CD4-positive, alpha-beta T cell (primary cell): Measurements from ENCODE around the gene P2RY14. TPM values are rescaled to one million over a fixed set of nuclear protein-coding genes. Genes with fewer than 3 reads are reported as not detected.

Source experiments
- ATAC-seq: fragments of 200-7000 bp; cut with Tn5 transposase; one replicate; pipeline ENCODE4 v1.10.0; 2022; ENCODE audit warnings: mild to moderate bottlenecking; ENCODE audit not compliant: poor library complexity
- CTCF ChIA-PET: fragments of 350-600 bp; sonication (Branson Sonifier 250); formaldehyde crosslinking; loops from one replicate; lab custom pipeline; 2021; ENCODE audit warnings: antibody characterized with exemption, inconsistent platforms; lab: Charles Lee
- POLR2A ChIA-PET: fragments of 350-600 bp; sonication (Branson Sonifier 250); formaldehyde crosslinking; loops from one replicate; lab custom pipeline; 2021; ENCODE audit warnings: antibody characterized with exemption, inconsistent platforms; lab: Charles Lee
- DNase-seq, 14 experiments: peaks; one replicate each; pipeline ENCODE4 v3.0.0-alpha.2; 2013 to 2020; ENCODE audit warnings: mixed read lengths in 2 of 14
- H3K27ac ChIP-seq, 2 donors: one replicate each; pipeline versions ENCODE4 v1.5.1 to v1.7.0; 2013; ENCODE audit warnings: low read length in 2 of 2, low read depth in 1 of 2, mild to moderate bottlenecking in 1 of 2
- H3K27me3 ChIP-seq, 2 experiments: 1 replicate in 1 of 2; 2 replicates in 1 of 2; pipeline versions ENCODE4 v1.6.1 to v1.7.0; 2013; ENCODE audit warnings: low read length in 2 of 2, control low read depth in 1 of 2, mild to moderate bottlenecking in 1 of 2, moderate library complexity in 1 of 2; ENCODE audit not compliant: insufficient read depth in 2 of 2, control insufficient read depth in 1 of 2
- H3K36me3 ChIP-seq: one replicate; pipeline ENCODE4 v1.6.1; 2013; ENCODE audit warnings: low read length, control low read depth; ENCODE audit not compliant: insufficient read depth
- H3K4me1 ChIP-seq: one replicate; pipeline ENCODE4 v1.6.1; 2013; ENCODE audit warnings: low read length, control low read depth; ENCODE audit not compliant: insufficient read depth
- H3K4me3 ChIP-seq: one replicate; pipeline ENCODE4 v1.5.1; 2013; ENCODE audit warnings: mild to moderate bottlenecking, low read length, moderate library complexity
- H3K9me3 ChIP-seq, 2 experiments: 1 replicate in 1 of 2; 2 replicates in 1 of 2; pipeline versions ENCODE4 v1.6.1 to v1.7.0; 2013; ENCODE audit warnings: low read length in 2 of 2, mild to moderate bottlenecking in 2 of 2, control low read depth in 1 of 2, moderate library complexity in 1 of 2; ENCODE audit not compliant: control insufficient read depth in 1 of 2, insufficient read depth in 1 of 2
- H3K27ac Mint-ChIP-seq: one replicate; pipeline ENCODE4 v1.8.0; 2020; ENCODE audit warnings: mixed read lengths
- H3K27me3 Mint-ChIP-seq: one replicate; pipeline ENCODE4 v1.8.0; 2021; ENCODE audit warnings: mixed read lengths
- H3K36me3 Mint-ChIP-seq: one replicate; pipeline ENCODE4 v1.8.0; 2021; ENCODE audit warnings: low read depth, mixed read lengths
- H3K4me1 Mint-ChIP-seq: one replicate; pipeline ENCODE4 v1.8.0; 2021; ENCODE audit warnings: low read depth, mixed read lengths
- H3K4me3 Mint-ChIP-seq: one replicate; pipeline ENCODE4 v1.8.0; 2020; ENCODE audit warnings: mild to moderate bottlenecking, mixed read lengths
- H3K9me3 Mint-ChIP-seq: one replicate; pipeline ENCODE4 v1.8.0; 2020; ENCODE audit warnings: mixed read lengths
- intact Hi-C, 2 experiments: fragments of 100-400 bp; cut with DNase I in 1 of 2; cut with micrococcal nuclease in 1 of 2; formaldehyde crosslinking; loops; one replicate each; pipeline versions ENCODE4 v1.15.1 to v1.9.0; 2023 to 2025; cut with DNase I, micrococcal nuclease
- total RNA-seq, 174 experiments: library from RNA in 2 of 174; stranded (reverse) in 2 of 174; gene quantifications; one replicate each; pipeline ENCODE4 v1.2.3 and lab custom pipeline; 2021 to 2026
- TF ChIP-seq, protein P1 (sequence below): fragments of 200-600 bp; IDR thresholded peaks from one replicate; pipeline ENCODE4 v1.8.0; 2022; ENCODE audit warnings: antibody characterized with exemption, mild to moderate bottlenecking

Gene P2RY14
- total RNA-seq, 2 experiments from 2014 or later: 0.22 TPM; not detected in 1

DNA sequence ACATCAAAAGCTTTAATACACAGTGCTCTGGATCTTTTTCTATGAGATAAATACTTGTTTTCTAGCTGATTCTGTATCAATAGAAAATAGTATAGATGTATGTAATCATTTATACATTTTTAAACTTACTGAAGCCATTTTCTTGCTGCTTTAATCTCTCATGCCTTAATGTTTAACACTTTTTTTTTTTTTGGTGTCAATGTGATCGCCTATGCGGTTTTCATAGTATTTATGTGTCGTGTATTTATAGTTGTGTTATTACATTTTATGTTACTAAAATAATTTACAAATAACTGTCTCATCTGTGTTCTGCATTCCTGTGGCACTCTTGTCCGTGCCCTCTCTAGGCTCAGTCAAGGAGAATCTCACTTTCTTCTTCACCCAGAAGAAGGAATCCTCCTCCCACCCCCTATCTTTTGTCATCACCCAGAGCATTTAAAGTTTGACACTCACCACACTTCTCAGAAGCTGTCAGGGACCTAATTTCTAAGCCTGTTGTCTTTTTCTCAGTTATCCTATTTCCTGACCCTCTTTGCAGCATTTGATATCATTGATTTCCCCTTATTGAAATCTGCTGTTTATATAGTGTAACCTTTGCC is 54.0 kb downstream of the P2RY14 start:
- Mint-ChIP-seq H3K36me3 (no peaks in the 10 kb centered on the region), H3K4me1 (peaks cover 28% of the 10 kb centered on the region), H3K27ac (no peak overlapping the region), H3K27me3 (no peaks in the 10 kb centered on the region), H3K9me3 (peaks cover 5% of the 10 kb centered on the region), H3K4me3 (no peak overlapping the region)
- CTCF ChIA-PET: interaction anchor here (1.0 to 1.3 kb wide), 3 partner anchors 19 to 68 kb away, joined by 3 to 4 read pairs (median 3); no protein-coding TSS in a partner anchor
- POLR2A ChIA-PET: no interaction called here
- Histone ChIP-seq H3K4me3 (no peak overlapping the region), H3K4me1 (peaks cover 28% of the 10 kb centered on the region), H3K27ac (no peak overlapping the region), H3K36me3 (no peaks in the 10 kb centered on the region), H3K27me3 (no peaks in the 10 kb centered on the region), H3K9me3 (peaks cover 0 to 8% of the 10 kb centered on the region in 2 experiments)
- ATAC-seq: no peak
- intact Hi-C loops: loop anchor here in 1 of 2 experiments (10.0 kb wide), 1 partner anchor 210 kb away; no protein-coding TSS in a partner anchor
- TF ChIP-seq, protein P1, sequence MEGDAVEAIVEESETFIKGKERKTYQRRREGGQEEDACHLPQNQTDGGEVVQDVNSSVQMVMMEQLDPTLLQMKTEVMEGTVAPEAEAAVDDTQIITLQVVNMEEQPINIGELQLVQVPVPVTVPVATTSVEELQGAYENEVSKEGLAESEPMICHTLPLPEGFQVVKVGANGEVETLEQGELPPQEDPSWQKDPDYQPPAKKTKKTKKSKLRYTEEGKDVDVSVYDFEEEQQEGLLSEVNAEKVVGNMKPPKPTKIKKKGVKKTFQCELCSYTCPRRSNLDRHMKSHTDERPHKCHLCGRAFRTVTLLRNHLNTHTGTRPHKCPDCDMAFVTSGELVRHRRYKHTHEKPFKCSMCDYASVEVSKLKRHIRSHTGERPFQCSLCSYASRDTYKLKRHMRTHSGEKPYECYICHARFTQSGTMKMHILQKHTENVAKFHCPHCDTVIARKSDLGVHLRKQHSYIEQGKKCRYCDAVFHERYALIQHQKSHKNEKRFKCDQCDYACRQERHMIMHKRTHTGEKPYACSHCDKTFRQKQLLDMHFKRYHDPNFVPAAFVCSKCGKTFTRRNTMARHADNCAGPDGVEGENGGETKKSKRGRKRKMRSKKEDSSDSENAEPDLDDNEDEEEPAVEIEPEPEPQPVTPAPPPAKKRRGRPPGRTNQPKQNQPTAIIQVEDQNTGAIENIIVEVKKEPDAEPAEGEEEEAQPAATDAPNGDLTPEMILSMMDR: no peak
- no peak for DNase-seq

DNA sequence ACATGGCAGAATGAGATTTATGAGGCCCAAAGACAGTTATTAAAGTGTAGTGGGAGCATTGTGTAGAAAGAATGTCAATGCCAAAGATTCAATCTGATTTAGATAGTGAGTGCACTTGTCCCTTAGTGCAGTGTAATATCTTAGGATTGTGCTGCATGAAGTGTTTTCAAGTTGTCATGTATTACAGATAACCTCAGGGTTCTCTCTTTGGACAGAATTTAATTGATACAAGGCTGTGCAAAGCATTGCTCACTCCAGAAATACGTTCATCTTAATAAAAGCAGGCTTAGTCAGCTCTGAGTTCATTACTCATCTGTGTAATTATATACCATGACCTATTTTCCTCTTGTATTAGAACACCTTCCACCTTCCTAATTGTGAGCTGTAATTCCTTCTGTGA is 59.3 kb downstream of the P2RY14 start:
- POLR2A ChIA-PET: no interaction called here
- TF ChIP-seq, protein P1: no peak
- H3K9me3 ChIP-seq: peaks cover 0 to 8% of the 10 kb centered on the region in 2 experiments
- CTCF ChIA-PET: interaction anchor here (1.0 to 1.4 kb wide), 2 partner anchors 9 to 26 kb away, joined by 3 to 5 read pairs; no protein-coding TSS in a partner anchor
- Mint-ChIP-seq H3K9me3 (peaks cover 5% of the 10 kb centered on the region), H3K4me1 (no peaks in the 10 kb centered on the region), H3K27me3 (no peaks in the 10 kb centered on the region), H3K4me3 (no peak overlapping the region), H3K36me3 (no peaks in the 10 kb centered on the region), H3K27ac (no peak overlapping the region)
- DNase-seq (no peak), ATAC-seq (no peak)
- intact Hi-C loops: no loop called here
- H3K36me3 ChIP-seq: no peaks in the 10 kb centered on the region
- H3K27me3 ChIP-seq: no peaks in the 10 kb centered on the region
- H3K4me1 ChIP-seq: no peaks in the 10 kb centered on the region
- H3K4me3 ChIP-seq: no peak overlapping the region
- no peak overlapping the region for H3K27ac ChIP-seq

DNA sequence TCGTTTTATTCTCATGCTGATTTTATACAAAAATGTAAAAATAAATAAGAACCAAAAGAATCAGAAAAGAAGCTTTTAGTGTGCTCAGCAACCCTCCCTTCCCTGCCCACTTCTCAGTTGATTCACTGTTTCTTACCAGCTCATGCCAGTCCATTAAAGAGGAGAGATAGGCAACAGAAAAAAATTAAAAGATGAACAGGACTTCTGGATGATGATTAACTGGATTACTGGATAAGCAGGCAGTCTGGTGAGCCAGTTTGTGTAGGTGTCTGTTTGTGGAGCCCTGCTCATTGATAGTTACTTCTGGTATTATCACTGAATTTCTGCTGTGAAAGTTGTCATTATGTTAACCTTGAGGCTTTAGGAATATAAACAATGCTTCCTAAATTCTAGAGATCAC is 60.2 kb downstream of the P2RY14 start:
- ChIA-PET CTCF (interaction anchor here (0.7 to 3.0 kb wide), 4 partner anchors 17 to 1302 kb away, joined by 3 to 6 read pairs (median 3); no protein-coding TSS in a partner anchor), POLR2A (interaction anchor here (1.2 kb wide), 1 partner anchor 14 kb away, joined by 3 read pairs; the partner anchor contains the start of gene GPR171)
- DNase-seq (no peak), ATAC-seq (no peak)
- Mint-ChIP-seq H3K36me3 (no peaks in the 10 kb centered on the region), H3K9me3 (peaks cover 5% of the 10 kb centered on the region), H3K27me3 (no peaks in the 10 kb centered on the region), H3K27ac (no peak overlapping the region), H3K4me1 (no peaks in the 10 kb centered on the region), H3K4me3 (no peak overlapping the region)
- intact Hi-C loops: no loop called here
- TF ChIP-seq, protein P1: no peak
- Histone ChIP-seq H3K4me3 (no peak overlapping the region), H3K27me3 (no peaks in the 10 kb centered on the region), H3K9me3 (peaks cover 0 to 8% of the 10 kb centered on the region in 2 experiments), H3K36me3 (no peaks in the 10 kb centered on the region), H3K27ac (no peak overlapping the region), H3K4me1 (no peaks in the 10 kb centered on the region)
